Activated gamma-delta T cell treated with Interleukin-2 at 50 U/mL for 16 hours (primary cell): Measurements from ENCODE around the gene PDYN.

Experiments
- DNase-seq: peaks from one replicate; pipeline ENCODE4 v3.0.0-alpha.2; 2020

Gene PDYN

GRCh38 chr20:1931830-1932229, 62.0 kb downstream of the PDYN start:
- no peak for DNase-seq

- no peak for DNase-seq
Measured at GRCh38 chr20:1930165-1930564, 63.7 kb downstream of the PDYN start.

GRCh38 chr20:1929460-1929859, 64.4 kb downstream of the PDYN start:
- DNase-seq: no peak

DNA sequence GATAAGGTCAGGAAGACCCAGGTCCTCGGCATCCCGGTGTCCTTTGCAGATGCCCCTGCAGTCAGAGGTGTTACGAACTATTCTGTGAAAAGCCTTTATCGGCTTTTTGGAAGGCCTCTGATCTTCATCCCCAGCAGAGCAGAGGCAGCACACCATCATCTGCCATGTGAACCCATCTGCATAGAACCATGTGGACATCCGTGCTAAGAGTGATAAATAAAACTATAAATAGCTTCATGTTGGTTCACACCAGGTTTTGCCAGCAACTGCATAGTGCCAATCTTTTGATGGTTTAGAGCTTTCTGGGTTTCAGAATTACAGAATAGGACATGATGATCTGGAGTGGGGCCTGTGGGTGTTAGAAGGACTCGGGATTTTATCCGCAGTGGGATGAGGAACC, 65.1 kb downstream of the PDYN start:
- DNase-seq: no peak
